Measurements from ENCODE around the gene MAGOHB. TPM values are rescaled to one million over a fixed set of nuclear protein-coding genes. Genes with fewer than 3 reads are reported as not detected.
"Not testable (repeated sequence)": the region's sequence is repeated elsewhere in the genome, so short reads cannot be mapped to it uniquely, and the experiment has no call there.

MAGOHB gene
- 62.0 and 66.9 TPM in 2 replicates for total RNA-seq (2014; rRNA removed; shearing (Covaris generic))
- 26.8 and 28.3 TPM in 2 replicates for polyA plus RNA-seq (2015; cell fraction: cytosol; rRNA removed)
- 46.4 and 74.5 TPM in 2 replicates for polyA plus RNA-seq (2015; cell fraction: nucleus; rRNA removed)

DNA sequence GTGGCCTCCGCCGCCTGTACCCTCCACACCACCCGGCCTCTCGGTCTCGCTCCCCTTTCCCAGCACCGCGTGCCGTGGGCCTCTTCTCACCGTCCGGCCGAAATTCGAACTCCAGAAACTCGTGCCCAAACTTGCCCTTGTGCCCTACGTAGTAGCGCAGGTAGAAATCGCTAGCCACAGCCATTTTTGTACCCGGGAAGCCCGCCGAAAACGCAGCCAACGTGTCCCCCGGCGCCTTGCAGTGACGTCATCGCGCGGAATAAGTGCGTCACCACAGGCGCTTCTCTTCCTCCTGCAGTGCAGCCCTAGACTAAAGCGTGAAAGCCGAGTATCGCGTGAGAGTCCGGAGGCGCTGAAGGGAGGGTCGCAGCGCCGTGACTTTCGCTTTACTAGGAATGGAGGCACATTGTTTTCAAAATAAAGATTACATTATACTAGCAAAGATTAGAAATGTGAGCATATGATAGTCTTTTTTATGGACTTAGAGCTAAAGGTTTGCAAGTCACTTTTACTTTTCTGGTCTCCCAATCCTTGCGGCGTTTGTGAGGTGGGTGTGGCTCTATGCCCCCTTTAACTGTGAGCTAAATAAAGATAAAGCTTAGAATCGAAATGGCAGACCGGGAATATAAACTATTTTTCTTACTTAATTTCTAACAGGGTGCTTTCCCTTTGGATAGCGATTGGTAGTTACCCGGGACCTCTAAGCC lies at the start of gene MAGOHB:
TSS of gene MAGOHB (minus strand) at position 261 of the 707 bp plus-strand sequence. CDS start at position 184, 77 bp downstream.
- in situ Hi-C loops (cut with HindIII; ENCODE audit: low pct_unique_long_range_greater_than_20kb, low sequenced_read_pairs): no loop called here
- peak; percentile 97 for DNase-seq (ENCODE audit: low read depth, low spot score)

DNA sequence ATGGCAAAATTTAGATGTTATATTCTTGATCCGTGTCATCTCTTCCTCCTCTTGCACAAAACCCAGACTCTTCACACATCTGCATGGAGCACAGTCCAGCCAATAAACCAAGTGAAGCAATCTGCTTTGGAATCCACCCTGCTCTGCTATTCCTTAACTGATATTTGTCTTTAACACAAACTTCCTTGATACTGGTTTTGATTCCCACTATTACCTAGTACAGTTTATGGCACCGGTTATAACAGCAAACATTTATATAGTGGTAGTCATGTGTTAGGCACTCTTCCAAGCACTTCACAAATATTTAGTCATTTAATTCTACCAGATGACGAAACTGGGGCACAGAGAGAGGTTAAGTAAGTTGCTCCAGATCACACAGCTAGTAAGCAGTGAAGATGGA lies 47.9 kb upstream of the MAGOHB start:
- no peak for DNase-seq (ENCODE audit: low read depth, low spot score)
- in situ Hi-C loops (cut with HindIII; ENCODE audit: low pct_unique_long_range_greater_than_20kb, low sequenced_read_pairs): no loop called here

DNA sequence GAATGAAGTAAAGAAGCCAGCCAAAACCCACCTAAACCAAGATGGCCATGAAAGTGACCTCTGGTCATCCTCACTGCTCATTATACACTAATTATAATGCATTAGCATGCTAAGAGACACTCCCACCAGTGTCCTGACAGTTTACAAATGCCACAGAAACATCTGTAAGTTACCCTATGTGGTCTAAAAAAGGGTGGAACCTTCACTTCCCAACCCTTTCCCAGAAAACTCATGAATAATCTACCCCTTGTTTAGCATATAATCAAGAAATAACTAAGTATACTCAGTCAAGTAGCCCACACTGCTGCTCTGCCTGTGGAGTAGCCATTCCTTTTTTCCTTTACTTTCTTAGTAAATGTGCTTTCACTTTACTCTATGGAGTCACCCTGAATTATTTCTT lies 40.6 kb upstream of the MAGOHB start:
- in situ Hi-C loops (cut with HindIII; ENCODE audit: low pct_unique_long_range_greater_than_20kb, low sequenced_read_pairs): no loop called here

DNA sequence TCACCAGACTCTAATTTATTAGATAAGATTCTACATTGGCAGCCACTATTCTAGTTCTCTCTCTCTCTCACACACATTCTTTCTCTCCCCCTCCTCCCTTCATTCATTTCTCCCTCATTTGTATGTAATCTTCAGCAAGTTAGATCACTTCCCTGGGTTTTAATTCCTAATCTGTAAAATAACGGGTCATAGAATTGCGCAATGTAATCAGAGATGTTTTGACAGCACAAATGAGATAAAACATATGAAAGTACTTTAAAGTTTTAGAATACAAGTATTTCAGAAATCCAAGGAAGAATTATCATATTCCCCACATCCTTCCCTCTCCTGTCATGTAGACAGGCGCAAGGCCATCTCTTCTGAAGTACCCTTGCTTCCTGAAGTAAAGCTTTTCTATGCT lies 38.8 kb upstream of the MAGOHB start:
- DNase-seq (ENCODE audit: low read depth, low spot score): no peak

More for the DNA sequence above, 40.6 kb upstream of the MAGOHB start:
- no peak for DNase-seq (ENCODE audit: low read depth, low spot score)

DNA sequence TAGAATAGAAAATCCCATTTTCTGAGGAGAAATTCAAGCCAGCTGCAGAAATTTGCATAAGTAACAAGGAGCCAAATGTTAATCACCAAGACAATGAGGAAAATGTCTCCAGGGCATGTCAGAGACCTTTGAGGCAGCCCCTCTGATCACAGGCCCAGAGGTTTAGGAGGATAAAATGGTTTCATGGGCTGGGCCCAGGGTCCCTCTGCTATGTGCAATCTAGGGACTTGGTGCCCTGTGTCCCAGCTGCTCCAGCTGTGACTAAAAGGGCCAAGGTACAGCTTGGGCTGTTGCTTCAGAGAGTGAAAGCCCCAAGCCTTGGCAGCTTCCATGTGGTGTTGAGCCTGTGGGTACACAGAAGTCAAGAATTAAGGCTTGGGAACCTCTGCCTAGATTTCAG lies 33.2 kb upstream of the MAGOHB start:
- in situ Hi-C loops (cut with HindIII; ENCODE audit: low pct_unique_long_range_greater_than_20kb, low sequenced_read_pairs); DNase-seq (ENCODE audit: low read depth, low spot score): not testable (repeated sequence)

More for the DNA sequence above, 38.8 kb upstream of the MAGOHB start:
- in situ Hi-C loops (cut with HindIII; ENCODE audit: low pct_unique_long_range_greater_than_20kb, low sequenced_read_pairs): no loop called here

DNA sequence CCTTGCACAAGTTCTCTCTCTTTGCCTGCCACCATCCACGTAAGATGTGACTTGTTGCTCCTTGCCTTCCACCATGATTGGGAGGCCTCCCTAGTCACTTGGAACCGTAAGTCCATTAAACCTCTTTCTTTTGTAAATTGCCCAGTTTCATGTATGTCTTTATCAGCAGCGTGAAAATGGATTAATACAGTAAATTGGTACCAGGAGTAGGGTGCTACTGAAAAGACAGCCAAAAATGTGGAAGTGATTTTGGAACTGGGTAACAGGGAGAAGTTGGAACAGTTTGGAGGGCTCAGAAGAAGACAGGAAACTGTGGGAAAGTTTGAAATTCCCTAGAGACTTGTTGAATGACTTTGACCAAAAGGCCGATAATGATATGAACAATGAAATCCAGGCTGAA lies 32.5 kb upstream of the MAGOHB start:
- in situ Hi-C loops (cut with HindIII; ENCODE audit: low pct_unique_long_range_greater_than_20kb, low sequenced_read_pairs): no loop called here
- DNase-seq (ENCODE audit: low read depth, low spot score): no peak

DNA sequence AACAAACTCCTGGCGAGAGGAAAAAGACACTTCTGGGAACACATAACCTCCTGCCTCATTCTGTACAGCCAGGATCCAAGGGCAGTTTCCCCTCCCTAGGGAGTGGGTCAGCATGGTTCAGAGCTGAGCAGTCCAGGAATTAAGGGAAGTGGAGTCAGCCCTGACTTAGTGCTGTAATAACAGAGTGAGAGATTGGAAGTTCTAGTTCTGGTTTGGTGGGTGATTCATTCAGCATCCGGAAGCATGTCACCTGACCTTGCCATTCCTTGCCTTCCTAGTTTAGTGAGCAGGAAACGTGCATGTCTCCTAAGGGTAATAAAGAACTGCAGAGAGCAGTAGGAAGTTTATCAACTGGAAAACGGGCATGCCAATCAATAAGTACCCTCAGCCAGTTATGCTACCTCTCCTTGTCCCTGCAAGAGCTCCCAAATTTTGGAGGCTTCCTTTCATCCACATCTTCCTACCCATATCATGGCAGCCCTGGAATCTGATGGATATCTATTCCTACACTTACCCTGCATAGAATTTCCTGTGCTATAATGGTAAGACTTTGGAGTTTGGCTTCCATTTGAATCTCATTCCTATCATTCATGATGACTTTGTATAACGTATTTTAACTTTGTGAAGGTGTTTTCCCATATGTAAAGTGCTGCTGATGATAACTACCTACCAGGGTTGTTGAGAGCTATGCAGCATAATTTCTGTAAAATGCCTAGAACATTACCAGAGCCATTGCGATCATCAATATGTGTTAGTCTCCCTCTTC lies 28.5 kb upstream of the MAGOHB start:
- no peak for DNase-seq (ENCODE audit: low read depth, low spot score)
- in situ Hi-C loops (cut with HindIII; ENCODE audit: low pct_unique_long_range_greater_than_20kb, low sequenced_read_pairs): no loop called here

DNA sequence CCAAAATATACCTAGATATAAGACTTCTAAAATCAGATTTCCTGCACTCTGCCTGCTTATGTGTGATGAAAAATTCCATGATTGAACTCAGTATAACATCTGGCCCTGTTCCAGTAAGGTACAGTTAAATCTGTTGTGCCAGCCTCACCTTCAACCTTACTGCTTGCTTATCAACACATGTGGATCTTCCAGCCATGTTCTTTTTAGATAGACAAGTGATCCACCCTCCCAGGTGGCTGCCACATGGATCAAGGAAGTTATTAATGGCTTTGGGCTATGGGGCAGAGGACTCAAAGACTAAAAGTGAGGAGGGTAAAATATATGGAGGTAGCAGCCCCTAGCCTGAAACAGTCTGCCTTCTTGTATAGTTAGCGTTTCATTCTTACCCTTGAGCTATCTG lies 25.3 kb upstream of the MAGOHB start:
- in situ Hi-C loops (cut with HindIII; ENCODE audit: low pct_unique_long_range_greater_than_20kb, low sequenced_read_pairs): no loop called here
- no peak for DNase-seq (ENCODE audit: low read depth, low spot score)

DNA sequence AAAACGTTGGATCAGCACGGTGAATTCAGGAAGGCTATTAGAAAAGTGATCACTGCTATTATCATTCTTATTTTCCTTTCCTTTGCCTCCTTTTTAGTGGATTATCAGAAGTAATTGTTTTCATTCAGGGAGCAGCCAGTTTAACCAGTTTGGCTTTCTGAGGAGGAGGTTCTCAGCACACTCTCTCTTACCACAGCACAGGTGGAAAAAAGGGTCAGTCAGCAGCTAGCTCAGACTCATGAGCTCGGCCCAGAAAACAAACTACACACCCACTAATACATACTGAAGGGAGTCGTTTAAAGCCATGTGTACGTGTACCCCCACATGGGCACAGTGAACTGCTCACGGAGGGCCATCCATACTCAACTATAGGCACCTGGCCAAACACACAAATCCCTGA lies 23.2 kb upstream of the MAGOHB start:
- in situ Hi-C loops (cut with HindIII; ENCODE audit: low pct_unique_long_range_greater_than_20kb, low sequenced_read_pairs): no loop called here
- DNase-seq (ENCODE audit: low read depth, low spot score): no peak

DNA sequence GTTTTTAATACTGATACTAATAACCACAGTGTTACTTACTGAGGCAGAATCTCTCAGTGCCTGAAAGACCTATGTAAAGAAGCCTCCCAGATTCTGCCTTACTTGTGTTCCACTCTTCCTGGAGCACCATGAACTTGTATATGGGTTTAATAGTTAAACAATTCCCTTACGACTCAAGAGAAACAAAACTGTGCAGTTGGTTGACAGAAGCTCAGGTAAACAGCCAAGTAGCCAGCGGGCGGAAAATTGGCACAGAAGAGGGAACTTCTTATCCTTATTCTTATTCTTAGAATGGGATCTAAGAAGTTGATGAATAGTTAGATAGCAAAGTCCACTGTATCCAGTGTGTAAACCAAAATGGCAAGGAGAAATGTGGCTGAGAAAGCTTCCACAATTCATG lies 22.7 kb upstream of the MAGOHB start:
- in situ Hi-C loops (cut with HindIII; ENCODE audit: low pct_unique_long_range_greater_than_20kb, low sequenced_read_pairs): no loop called here
- no peak for DNase-seq (ENCODE audit: low read depth, low spot score)

DNA sequence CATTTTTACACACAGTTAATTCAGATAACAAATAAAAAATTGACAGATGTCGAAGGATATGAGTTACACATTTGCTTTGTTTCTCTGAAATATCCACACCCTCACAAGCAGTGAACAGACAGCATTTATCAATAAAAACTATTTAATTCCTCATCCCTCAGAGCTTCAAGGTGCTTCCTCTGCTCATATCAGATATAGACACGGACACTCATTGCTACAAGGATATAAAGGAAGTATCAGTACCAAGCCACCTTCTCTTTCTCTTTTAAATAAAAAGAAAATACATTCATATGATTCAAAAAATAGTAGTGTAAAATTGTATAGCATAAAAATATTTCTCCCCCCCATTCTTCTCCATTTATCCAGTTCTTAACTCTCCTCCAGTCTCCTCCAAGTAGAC lies 21.9 kb upstream of the MAGOHB start:
- in situ Hi-C loops (cut with HindIII; ENCODE audit: low pct_unique_long_range_greater_than_20kb, low sequenced_read_pairs): no loop called here
- no peak for DNase-seq (ENCODE audit: low read depth, low spot score)

DNA sequence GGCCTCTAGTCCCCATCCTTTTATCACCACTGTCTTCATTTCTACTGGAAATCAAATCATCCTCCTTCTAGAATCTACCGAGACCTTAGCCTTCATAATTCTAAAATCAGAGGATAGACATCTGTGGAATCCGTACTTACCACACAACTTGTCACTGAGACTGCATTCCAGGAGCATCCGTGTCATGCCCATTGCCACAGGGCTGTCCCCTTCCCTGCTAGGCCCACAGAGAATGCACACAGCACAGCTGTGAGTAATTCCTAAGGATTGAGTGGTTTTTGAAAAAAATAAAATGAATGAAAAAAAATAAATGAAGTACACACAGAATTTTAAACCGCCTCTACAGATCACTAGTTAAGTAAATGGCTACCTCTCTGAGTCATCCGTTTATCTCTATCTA lies 21.0 kb upstream of the MAGOHB start:
- in situ Hi-C loops (cut with HindIII; ENCODE audit: low pct_unique_long_range_greater_than_20kb, low sequenced_read_pairs): no loop called here
- DNase-seq (ENCODE audit: low read depth, low spot score): no peak

DNA sequence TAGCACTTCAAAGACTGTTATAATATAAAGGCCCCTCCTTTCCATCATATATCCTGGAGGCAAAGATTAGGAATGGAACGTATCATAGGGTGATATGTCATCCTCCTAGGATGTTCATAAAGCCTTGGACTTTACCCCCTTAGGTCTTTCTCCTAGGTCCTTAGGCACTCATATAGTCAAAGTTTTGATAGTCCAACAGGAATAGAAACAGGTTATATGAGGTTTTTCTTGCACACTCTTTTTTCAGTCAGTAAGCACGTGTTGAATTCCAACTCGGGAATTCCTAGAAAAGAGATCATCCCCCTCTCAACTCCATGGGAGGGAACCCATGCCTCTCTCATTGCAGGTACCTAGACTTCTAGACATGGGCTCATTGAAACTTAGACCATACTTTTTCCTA lies 20.1 kb upstream of the MAGOHB start:
- DNase-seq (ENCODE audit: low read depth, low spot score): no peak
- in situ Hi-C loops (cut with HindIII; ENCODE audit: low pct_unique_long_range_greater_than_20kb, low sequenced_read_pairs): no loop called here

DNA sequence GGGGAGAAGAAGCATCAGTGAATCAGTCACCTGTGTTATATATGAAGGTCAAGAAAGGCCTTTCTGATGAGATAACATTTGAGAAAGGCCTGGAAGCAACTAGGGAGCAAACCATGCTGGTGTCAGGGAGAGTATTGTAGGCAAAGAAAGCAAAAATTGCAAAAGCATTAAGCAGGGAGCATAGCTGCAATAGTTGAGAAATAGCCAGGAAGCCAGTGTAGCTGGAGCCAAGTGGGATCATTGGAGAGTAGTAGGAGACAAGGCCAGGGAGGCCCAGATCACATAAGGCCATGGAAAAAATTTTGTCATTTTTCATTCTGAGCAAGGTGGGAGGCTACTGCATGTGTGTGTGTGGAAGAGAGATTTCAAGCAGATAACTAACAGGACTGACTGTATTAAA lies 18.8 kb upstream of the MAGOHB start:
- in situ Hi-C loops (cut with HindIII; ENCODE audit: low pct_unique_long_range_greater_than_20kb, low sequenced_read_pairs): no loop called here
- DNase-seq (ENCODE audit: low read depth, low spot score): no peak

DNA sequence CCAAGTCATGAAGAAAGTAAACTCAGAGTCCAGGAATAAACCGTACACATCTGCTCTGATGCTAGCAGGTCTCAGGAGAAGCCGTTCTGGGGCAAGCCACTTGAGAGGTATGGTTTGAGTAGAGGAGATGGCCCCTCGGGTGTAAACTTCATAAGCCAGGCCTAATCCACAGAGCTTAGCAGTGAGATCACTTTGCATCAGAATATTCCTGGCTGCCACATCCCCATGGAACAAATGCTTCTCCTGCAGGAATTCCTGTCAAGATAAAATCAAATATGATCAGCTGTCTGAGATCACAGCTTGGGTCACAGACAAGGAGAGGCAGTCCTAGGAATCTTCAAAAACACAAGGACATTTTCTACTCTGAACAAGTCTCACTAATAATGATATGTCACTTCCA lies 11.2 kb upstream of the MAGOHB start:
- in situ Hi-C loops (cut with HindIII; ENCODE audit: low pct_unique_long_range_greater_than_20kb, low sequenced_read_pairs): no loop called here
- DNase-seq (ENCODE audit: low read depth, low spot score): no peak

DNA sequence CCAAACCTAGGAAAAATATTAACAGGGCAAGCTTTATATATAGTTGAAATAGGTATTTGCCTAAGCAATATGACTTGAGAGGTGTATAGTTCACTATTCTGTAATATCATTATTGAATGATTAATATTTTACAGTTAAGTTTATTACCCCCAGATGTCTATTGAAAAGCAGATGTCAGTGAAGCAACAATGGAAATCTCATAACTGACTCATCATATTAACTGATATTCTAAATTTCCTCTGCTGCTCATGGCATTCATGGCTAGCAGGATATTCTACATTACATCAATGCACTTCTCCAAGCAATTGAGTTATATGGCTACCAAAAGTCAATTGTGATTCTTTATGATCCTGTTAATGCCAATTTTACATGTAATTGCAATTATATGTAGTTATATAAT lies 9.7 kb upstream of the MAGOHB start:
- in situ Hi-C loops (cut with HindIII; ENCODE audit: low pct_unique_long_range_greater_than_20kb, low sequenced_read_pairs): no loop called here
- no peak for DNase-seq (ENCODE audit: low read depth, low spot score)

DNA sequence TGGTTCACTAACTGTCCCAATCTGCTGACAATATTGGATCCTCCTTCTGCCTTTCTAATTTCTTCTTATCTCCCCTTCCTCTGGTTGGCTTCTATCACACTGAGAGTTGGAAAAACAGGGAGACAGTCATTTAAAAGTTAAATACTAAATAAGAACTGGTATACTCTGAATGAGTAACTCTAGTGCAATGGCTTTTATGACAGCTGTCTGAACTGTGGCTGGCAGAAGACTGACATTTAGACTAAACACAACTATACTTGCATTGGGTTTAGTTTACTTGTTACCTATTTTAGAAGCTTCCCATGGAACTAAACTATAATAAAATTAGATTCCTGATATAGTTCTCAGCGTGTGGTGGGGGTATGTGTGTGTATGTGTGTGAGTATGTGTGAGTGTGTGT lies 7.9 kb upstream of the MAGOHB start:
- no peak for DNase-seq (ENCODE audit: low read depth, low spot score)
- in situ Hi-C loops (cut with HindIII; ENCODE audit: low pct_unique_long_range_greater_than_20kb, low sequenced_read_pairs): no loop called here

DNA sequence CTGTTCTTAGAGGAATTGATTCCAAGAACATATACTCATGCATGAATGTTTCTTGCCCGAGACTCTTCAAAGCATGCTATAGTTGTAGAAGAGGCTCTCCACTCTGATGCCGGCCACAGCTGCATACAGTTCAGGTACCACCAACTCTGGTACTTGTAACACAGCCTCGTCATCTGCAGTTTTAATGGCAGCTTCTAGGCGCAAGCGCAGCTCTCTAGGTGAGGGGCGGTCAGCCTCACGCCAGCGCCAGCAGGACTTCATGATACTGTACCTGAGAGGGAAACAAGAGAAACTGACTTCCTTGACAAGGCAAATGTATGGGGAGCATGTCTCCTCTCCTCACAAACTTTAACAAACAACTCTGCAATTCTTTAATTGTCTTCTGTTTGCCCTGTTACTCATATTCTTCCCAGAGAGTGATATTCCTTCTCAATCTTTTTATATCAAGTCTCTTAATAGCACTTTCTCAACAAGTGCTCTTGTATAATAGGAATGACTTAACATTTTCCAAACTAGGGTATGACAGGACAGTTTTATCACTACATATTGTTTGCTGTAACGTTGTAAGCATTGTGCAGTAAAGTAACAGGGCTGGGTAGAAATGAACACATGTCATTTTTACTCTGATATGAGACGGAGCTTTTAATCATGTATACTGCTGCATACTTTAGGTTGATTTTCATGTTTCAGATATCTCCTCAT lies 6.8 kb upstream of the MAGOHB start:
- in situ Hi-C loops (cut with HindIII; ENCODE audit: low pct_unique_long_range_greater_than_20kb, low sequenced_read_pairs): no loop called here
- DNase-seq (ENCODE audit: low read depth, low spot score): no peak
